GM23338 (cell line): ENCODE results near the gene UBA3. TPM values are rescaled to one million over a fixed set of nuclear protein-coding genes. Genes with fewer than 3 reads are reported as not detected.

Experiments used
- ATAC-seq: fragments of 200-7000 bp; cut with Tn5 transposase; 3 replicates; pipeline ENCODE4 v1.9.1; 2020
- DNase-seq: peaks from one replicate; pipeline ENCODE4 v3.0.0-alpha.2; 2015; ENCODE audit warnings: low spot score
- H2AFZ ChIP-seq: fragments of 200-600 bp; sonication (generic); 2 replicates; pipeline ENCODE4 v1.8.0; 2016; ENCODE audit warnings: antibody characterized with exemption, mild to moderate bottlenecking, moderate library complexity
- H3F3A ChIP-seq: fragments of 200-600 bp; sonication (generic); replicated peaks from 2 replicates; pipeline ENCODE4 v1.8.0; 2017; ENCODE audit warnings: antibody characterized with exemption, mixed run types, low read depth
- H3K27ac ChIP-seq: fragments of 200-600 bp; sonication (generic); 2 replicates; pipeline ENCODE4 v1.6.1; 2016; ENCODE audit warnings: low read depth
- H3K27me3 ChIP-seq: fragments of 200-600 bp; sonication (generic); 2 replicates; pipeline ENCODE4 v1.8.0; 2016; ENCODE audit warnings: mild to moderate bottlenecking, mixed run types, moderate library complexity; ENCODE audit not compliant: insufficient read depth
- H3K36me3 ChIP-seq: fragments of 200-600 bp; sonication (generic); 2 replicates; pipeline ENCODE4 v1.8.0; 2016; ENCODE audit warnings: mild to moderate bottlenecking; ENCODE audit not compliant: insufficient read depth
- H3K4me1 ChIP-seq: fragments of 200-600 bp; sonication (generic); 2 replicates; pipeline ENCODE4 v1.8.0; 2016; ENCODE audit warnings: mild to moderate bottlenecking, moderate library complexity; ENCODE audit not compliant: insufficient read depth
- H3K4me2 ChIP-seq: fragments of 200-600 bp; sonication (generic); 2 replicates; pipeline ENCODE4 v1.7.1; 2017; ENCODE audit warnings: mixed run types
- H3K4me3 ChIP-seq: fragments of 200-600 bp; sonication (generic); 2 replicates; pipeline ENCODE4 v1.6.1; 2016; ENCODE audit warnings: mixed run types
- H3K79me2 ChIP-seq: fragments of 200-600 bp; sonication (generic); replicated peaks from 2 replicates; pipeline ENCODE4 v1.8.0; 2017; ENCODE audit warnings: mild to moderate bottlenecking; ENCODE audit not compliant: insufficient read depth
- H3K9me2 ChIP-seq: fragments of 200-600 bp; sonication (generic); 2 replicates; pipeline ENCODE4 v1.8.0; 2017; ENCODE audit not compliant: insufficient read depth
- H4K20me1 ChIP-seq: fragments of 200-600 bp; sonication (generic); replicated peaks from 2 replicates; pipeline ENCODE4 v1.8.0; 2017; ENCODE audit warnings: mild to moderate bottlenecking; ENCODE audit not compliant: insufficient read depth
- H3K27ac Mint-ChIP-seq: 2 replicates; pipeline ENCODE4 v1.8.0; 2020; ENCODE audit warnings: inconsistent platforms, mild to moderate bottlenecking, moderate library complexity, mixed read lengths
- H3K27me3 Mint-ChIP-seq: 3 replicates; pipeline ENCODE4 v1.8.0; 2022; ENCODE audit warnings: low read depth, mild to moderate bottlenecking, moderate library complexity, mixed read lengths, inconsistent platforms; ENCODE audit not compliant: insufficient read depth, poor library complexity
- H3K36me3 Mint-ChIP-seq: 3 replicates; pipeline ENCODE4 v1.8.0; 2021; ENCODE audit warnings: low read depth, mild to moderate bottlenecking, inconsistent platforms, moderate library complexity, mixed read lengths
- H3K4me1 Mint-ChIP-seq: 3 replicates; pipeline ENCODE4 v1.8.0; 2020; ENCODE audit warnings: mild to moderate bottlenecking, inconsistent platforms, mixed read lengths
- H3K4me3 Mint-ChIP-seq: 3 replicates; pipeline ENCODE4 v1.8.0; 2021; ENCODE audit warnings: moderate library complexity, mild to moderate bottlenecking, inconsistent platforms, mixed read lengths
- H3K9me3 Mint-ChIP-seq: 3 replicates; pipeline ENCODE4 v1.8.0; 2020; ENCODE audit warnings: moderate library complexity, mild to moderate bottlenecking, inconsistent platforms, mixed read lengths
- CREB1 ChIP-seq: fragments of 250-450 bp; sonication (Bioruptor Pico); IDR thresholded peaks from 2 replicates; pipeline ENCODE4 v1.5.0; 2020; ENCODE audit warnings: low read depth, mild to moderate bottlenecking, moderate library complexity
- CTCF ChIP-seq, 2 experiments: fragments of 200-600 bp in 1 of 2; sonication (generic) in 1 of 2; conservative IDR thresholded peaks; 2 replicates each; pipeline versions ENCODE4 v1.5.1 to v1.6.1; 2016 to 2017; ENCODE audit warnings: antibody characterized with exemption in 2 of 2, low read depth in 2 of 2, mild to moderate bottlenecking in 2 of 2, moderate library complexity in 1 of 2
- ETS1 ChIP-seq: IDR thresholded peaks from 2 replicates; pipeline ENCODE4 v1.6.1; 2016; ENCODE audit warnings: antibody characterized with exemption
- EZH2 ChIP-seq: fragments of 200-600 bp; sonication (generic); IDR thresholded peaks from one replicate; pipeline ENCODE4 v1.8.0; 2017; ENCODE audit warnings: antibody characterized with exemption, mild to moderate bottlenecking, low read depth; ENCODE audit not compliant: unreplicated experiment
- EZH2phosphoT487 ChIP-seq: fragments of 200-600 bp; sonication (generic); IDR thresholded peaks from one replicate; pipeline ENCODE4 v1.8.1; 2018; ENCODE audit warnings: antibody characterized with exemption; ENCODE audit not compliant: unreplicated experiment
- JUNB ChIP-seq: IDR thresholded peaks from one replicate; pipeline ENCODE4 v1.6.1; 2016; ENCODE audit warnings: antibody characterized with exemption; ENCODE audit not compliant: unreplicated experiment
- NANOG ChIP-seq: IDR thresholded peaks from 2 replicates; pipeline ENCODE4 v1.6.1; 2016; ENCODE audit warnings: antibody characterized with exemption, borderline replicate concordance
- POLR2AphosphoS5 ChIP-seq: IDR thresholded peaks from 2 replicates; pipeline ENCODE4 v1.6.1; 2016; ENCODE audit warnings: antibody characterized with exemption, low read depth
- REST ChIP-seq: IDR thresholded peaks from one replicate; pipeline ENCODE4 v1.6.1; 2018; ENCODE audit warnings: antibody characterized with exemption; ENCODE audit not compliant: unreplicated experiment
- STAT1 ChIP-seq: IDR thresholded peaks from one replicate; pipeline ENCODE4 v1.6.1; 2016; ENCODE audit warnings: antibody characterized with exemption; ENCODE audit not compliant: unreplicated experiment
- ZNF114 ChIP-seq: fragments of 250-450 bp; sonication (Bioruptor Pico); IDR thresholded peaks from 2 replicates; pipeline ENCODE4 v1.5.0; 2020; ENCODE audit warnings: mild to moderate bottlenecking, moderate library complexity
- ZNF331 ChIP-seq: fragments of 250-450 bp; sonication (Bioruptor Pico); IDR thresholded peaks from 2 replicates; pipeline ENCODE4 v1.5.0; 2020; ENCODE audit warnings: low read depth, mild to moderate bottlenecking, moderate library complexity
- ZNF462 ChIP-seq: fragments of 250-450 bp; sonication (Bioruptor Pico); IDR thresholded peaks from 2 replicates; pipeline ENCODE4 v1.5.0; 2020; ENCODE audit warnings: mild to moderate bottlenecking, moderate library complexity
- polyA plus RNA-seq: library from polyadenylated mRNA; unstranded; fragments of >200 nt; fragmentation: Nextera tagmentation; extraction: Ambion mirVana; gene quantifications from 2 replicates; pipeline ENCODE4 v1.2.1, GENCODE V29; 2016
- total RNA-seq: library from RNA; depleted of rRNA; stranded (reverse); fragments of >200 nt; shearing (Covaris generic); gene quantifications from 2 replicates; pipeline ENCODE4 v1.2.3, GENCODE V29; 2014

The UBA3 gene
- total and polyA plus RNA-seq, 2 experiments from 2014 or later, result 53.2 to 85.3 TPM

- DNase-seq (no peak), ATAC-seq (peak; percentile 9; the same call in 2 of the 3 replicates)
- H3K27me3 Mint-ChIP-seq, result peaks cover 4% of the 10 kb centered on the region
- Histone ChIP-seq H2AFZ (peak overlapping the region; percentile 95), H3K4me2 (peak overlapping the region; percentile 84), H3K9me2 (no peaks in the 10 kb centered on the region), H3K36me3 (no peaks in the 10 kb centered on the region), H3K4me3 (peak overlapping the region; percentile 81), H3F3A (no peaks in the 10 kb centered on the region), H3K4me1 (peaks cover 41% of the 10 kb centered on the region), H3K27me3 (no peaks in the 10 kb centered on the region), H3K79me2 (0 out of 2 replicates have a peak, but pooled peaks cover 19% of the 10 kb centered on the region), H4K20me1 (no peaks in the 10 kb centered on the region), H3K27ac (no peak overlapping the region)
- no peaks in the 10 kb centered on the region for H3K9me3 Mint-ChIP-seq
- H3K4me1 Mint-ChIP-seq, result peaks cover 53% of the 10 kb centered on the region
- TF ChIP-seq EZH2phosphoT487 (no peak), JUNB (no peak), ZNF331 (CRISPR knock-in tag) (no peak), POLR2AphosphoS5 (no peak), STAT1 (no peak), ZNF462 (no peak), ETS1 (no peak), CTCF (conservative IDR thresholded peaks at IDR 0.05; ENCODE audit: low read depth in 2 of 2) (no peak), CREB1 (CRISPR knock-in tag) (no peak), ZNF114 (CRISPR knock-in tag) (no peak), NANOG (no peak), REST (no peak), EZH2 (no peak)
- peak overlapping the region; percentile 95 for H3K4me3 Mint-ChIP-seq
- H3K36me3 Mint-ChIP-seq, result no peaks in the 10 kb centered on the region; the same call in 2 of the 3 replicates
- no peak overlapping the region for H3K27ac Mint-ChIP-seq
Measured at GRCh38 chr3:69085833-69086722, 5.9 kb upstream of the UBA3 start.
